SK-N-MC (cell line): Measurements from ENCODE around the gene WDR41.
"Not testable (repeated sequence)": the region's sequence is repeated elsewhere in the genome, so short reads cannot be mapped to it uniquely, and the experiment has no call there.

Experiments
- DNase-seq: peaks from one replicate; pipeline ENCODE4 v3.0.0-alpha.2; 2011; ENCODE audit warnings: low read depth, low spot score
- H3K27ac ChIP-seq: fragments of 200-600 bp; sonication (generic); 2 replicates; pipeline ENCODE4 v1.5.1; 2016; ENCODE audit warnings: mixed run types
- H3K36me3 ChIP-seq: fragments of 200-600 bp; sonication (generic); 2 replicates; pipeline ENCODE4 v1.6.1; 2017; ENCODE audit warnings: antibody characterized with exemption, low read length, mixed read lengths; ENCODE audit not compliant: insufficient read depth
- H3K4me3 ChIP-seq: fragments of 200-600 bp; sonication (generic); 2 replicates; pipeline ENCODE4 v1.5.1; 2016
- H3K9ac ChIP-seq: fragments of 200-600 bp; sonication (generic); 2 replicates; pipeline ENCODE4 v1.8.0; 2017; ENCODE audit warnings: mixed run types, mixed read lengths; ENCODE audit not compliant: insufficient read length
- H3K9me3 ChIP-seq: fragments of 200-600 bp; sonication (generic); 2 replicates; pipeline ENCODE4 v1.6.1; 2017; ENCODE audit warnings: low read depth, mild to moderate bottlenecking, antibody characterized with exemption, low read length, moderate library complexity, mixed read lengths
- EZH2 ChIP-seq: fragments of 200-600 bp; sonication (generic); IDR thresholded peaks from one replicate; pipeline ENCODE4 v1.6.1; 2017; ENCODE audit warnings: antibody characterized with exemption
- FOXP2 ChIP-seq: optimal IDR thresholded peaks from 2 replicates; pipeline ENCODE3; 2011; ENCODE audit warnings: mild to moderate bottlenecking, moderate library complexity; ENCODE audit not compliant: insufficient read depth; ENCODE audit errors: extremely low read length, control extremely low read depth
- POLR2AphosphoS5 ChIP-seq: IDR thresholded peaks from 2 replicates; pipeline ENCODE4 v1.6.1; 2012; ENCODE audit warnings: mild to moderate bottlenecking, low read depth, low read length, borderline replicate concordance

Gene WDR41, protein sequence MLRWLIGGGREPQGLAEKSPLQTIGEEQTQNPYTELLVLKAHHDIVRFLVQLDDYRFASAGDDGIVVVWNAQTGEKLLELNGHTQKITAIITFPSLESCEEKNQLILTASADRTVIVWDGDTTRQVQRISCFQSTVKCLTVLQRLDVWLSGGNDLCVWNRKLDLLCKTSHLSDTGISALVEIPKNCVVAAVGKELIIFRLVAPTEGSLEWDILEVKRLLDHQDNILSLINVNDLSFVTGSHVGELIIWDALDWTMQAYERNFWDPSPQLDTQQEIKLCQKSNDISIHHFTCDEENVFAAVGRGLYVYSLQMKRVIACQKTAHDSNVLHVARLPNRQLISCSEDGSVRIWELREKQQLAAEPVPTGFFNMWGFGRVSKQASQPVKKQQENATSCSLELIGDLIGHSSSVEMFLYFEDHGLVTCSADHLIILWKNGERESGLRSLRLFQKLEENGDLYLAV

GRCh38 chr5:77491783-77492652 lies at the start of gene WDR41:
WDR41 (minus strand) TSS chr5:77492316; CDS start chr5:77492220, 96 bp downstream.
- H3K9me3 ChIP-seq, result no peaks in the 10 kb centered on the region
- DNase-seq, result no peak
- TF ChIP-seq FOXP2, result peak; percentile 6
- no peak for TF ChIP-seq EZH2
- TF ChIP-seq POLR2AphosphoS5, result peak; percentile 62; the same call in 1 of the 2 replicates

DNA sequence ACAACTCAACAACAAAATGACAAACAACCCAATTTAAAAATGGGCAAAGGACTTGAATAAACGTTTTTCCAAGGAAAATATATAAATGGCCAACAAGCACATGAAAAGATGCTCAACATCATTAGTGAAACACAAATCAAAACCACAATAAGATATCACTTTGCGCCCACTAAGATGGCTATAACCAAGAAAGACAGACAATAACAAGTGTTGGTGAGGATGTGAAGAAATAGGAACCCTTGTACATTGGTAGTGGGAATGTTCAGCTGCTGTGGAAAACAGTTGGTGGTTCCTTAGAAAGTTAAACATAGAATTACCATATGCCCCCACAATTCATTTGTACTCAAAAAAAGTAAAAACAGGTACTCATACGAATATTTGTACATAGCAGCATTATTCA lies 39.2 kb upstream of the WDR41 start:
- Histone ChIP-seq H3K36me3 (no peaks in the 10 kb centered on the region), H3K27ac (no peak overlapping the region), H3K9ac (no peak overlapping the region), H3K9me3 (no peaks in the 10 kb centered on the region), H3K4me3 (no peak overlapping the region)
- no peak for DNase-seq
- TF ChIP-seq EZH2, result no peak
- no peak for TF ChIP-seq FOXP2
- no peak for TF ChIP-seq POLR2AphosphoS5

More at GRCh38 chr5:77491783-77492652, at the start of gene WDR41:
- Histone ChIP-seq H3K27ac (no peak within 1 kb of the TSS), H3K36me3 (no peaks in the 10 kb centered on the region), H3K4me3 (peak within 1 kb of the TSS; percentile 99), H3K9ac (peak within 1 kb of the TSS; percentile 85)

DNA sequence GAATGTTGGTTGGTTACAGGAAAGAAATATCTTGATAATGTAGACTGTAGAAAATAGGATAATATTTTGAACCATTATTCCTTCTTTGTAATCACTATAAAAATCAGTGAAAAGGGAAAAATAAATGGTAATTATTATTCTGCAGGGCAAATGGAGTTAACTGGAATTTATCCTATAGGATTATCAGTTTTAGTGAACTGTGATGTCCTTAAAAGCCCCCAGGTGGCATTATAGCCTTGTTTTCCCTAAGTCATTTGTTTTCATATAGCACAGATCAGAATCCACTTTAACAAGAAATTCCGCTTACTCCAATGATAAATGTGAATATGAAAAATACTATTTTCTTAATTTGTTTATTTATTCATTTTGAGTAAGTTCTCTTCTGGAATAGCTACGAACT lies 26.2 kb upstream of the WDR41 start:
- no peaks in the 10 kb centered on the region for H3K36me3 ChIP-seq
- H3K4me3 ChIP-seq, result no peak overlapping the region
- H3K9me3 ChIP-seq, result no peaks in the 10 kb centered on the region
- TF ChIP-seq FOXP2, result no peak
- no peak for TF ChIP-seq EZH2
- TF ChIP-seq POLR2AphosphoS5, result no peak
- H3K27ac ChIP-seq, result no peak overlapping the region
- H3K9ac ChIP-seq, result no peak overlapping the region
- DNase-seq, result peak; percentile 3

DNA sequence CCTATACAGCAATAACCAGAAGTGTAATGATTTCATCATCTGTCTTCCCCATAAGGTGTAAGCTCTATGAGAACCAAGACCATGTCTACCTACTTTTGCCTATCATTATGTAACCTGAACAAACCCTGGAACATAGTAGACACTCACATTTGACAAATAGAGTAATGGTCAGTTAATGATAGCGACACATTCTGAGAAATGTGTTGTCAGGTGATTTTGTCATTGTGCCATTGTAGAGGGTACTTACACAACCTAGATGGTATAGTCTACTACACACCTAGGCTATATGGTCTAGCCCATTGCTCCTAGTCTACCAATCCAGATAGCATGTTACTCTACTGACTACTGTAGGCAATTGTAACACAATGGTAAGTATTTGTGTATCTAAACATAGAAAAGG lies 22.3 kb upstream of the WDR41 start:
- no peak for TF ChIP-seq EZH2
- Histone ChIP-seq H3K9me3 (no peaks in the 10 kb centered on the region), H3K36me3 (no peaks in the 10 kb centered on the region), H3K27ac (no peak overlapping the region), H3K4me3 (no peak overlapping the region), H3K9ac (no peak overlapping the region)
- DNase-seq, result no peak

DNA sequence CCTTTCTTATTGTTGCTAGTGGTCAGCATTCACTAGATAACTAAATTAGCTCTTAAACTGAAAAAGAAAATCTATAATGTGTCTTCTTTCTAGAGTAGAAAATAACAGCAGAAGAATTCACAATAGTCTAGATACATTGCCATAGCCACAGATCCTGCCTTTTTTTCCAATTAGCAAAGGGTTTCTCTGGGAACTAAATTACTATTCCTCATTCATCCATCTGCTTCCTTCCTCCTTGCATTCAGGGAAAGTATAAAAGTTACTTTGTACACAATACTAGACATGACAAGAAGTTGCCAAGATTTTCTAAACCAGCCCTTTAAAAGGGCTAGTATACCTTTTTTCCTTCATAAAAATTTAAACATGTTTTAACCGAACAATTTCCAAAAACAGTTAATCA lies 21.2 kb upstream of the WDR41 start:
- Histone ChIP-seq H3K36me3 (no peaks in the 10 kb centered on the region), H3K9me3 (no peaks in the 10 kb centered on the region), H3K4me3 (no peak overlapping the region), H3K27ac (no peak overlapping the region), H3K9ac (no peak overlapping the region)
- TF ChIP-seq FOXP2, result no peak
- TF ChIP-seq POLR2AphosphoS5, result no peak
- TF ChIP-seq EZH2, result no peak
- no peak for DNase-seq

GRCh38 chr5:77501132-77501531 lies 9.0 kb upstream of the WDR41 start:
- H3K36me3 ChIP-seq, H3K9ac ChIP-seq, H3K27ac ChIP-seq, H3K4me3 ChIP-seq, H3K9me3 ChIP-seq, DNase-seq: not testable (repeated sequence)

DNA sequence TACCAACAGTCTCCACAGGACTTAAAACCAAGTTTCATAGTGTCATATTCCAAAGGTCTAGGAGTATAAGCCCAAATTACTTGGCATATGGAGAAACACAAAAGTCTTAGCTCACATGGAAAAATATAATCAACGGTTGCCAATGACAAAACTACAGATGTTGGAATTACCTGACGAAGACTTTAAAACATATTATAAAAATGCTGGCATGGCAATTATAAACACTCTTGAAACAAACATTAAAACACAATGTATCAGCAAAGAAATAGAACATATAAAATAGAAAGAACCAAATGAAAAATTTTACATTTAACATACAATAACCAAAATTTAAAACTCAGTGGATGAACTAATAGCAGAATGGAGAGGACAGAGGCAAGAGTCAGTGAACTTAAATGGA lies 7.9 kb upstream of the WDR41 start:
- TF ChIP-seq POLR2AphosphoS5 (no peak), EZH2 (no peak), FOXP2 (no peak)
- Histone ChIP-seq H3K36me3 (no peaks in the 10 kb centered on the region), H3K4me3 (no peak overlapping the region)

DNA sequence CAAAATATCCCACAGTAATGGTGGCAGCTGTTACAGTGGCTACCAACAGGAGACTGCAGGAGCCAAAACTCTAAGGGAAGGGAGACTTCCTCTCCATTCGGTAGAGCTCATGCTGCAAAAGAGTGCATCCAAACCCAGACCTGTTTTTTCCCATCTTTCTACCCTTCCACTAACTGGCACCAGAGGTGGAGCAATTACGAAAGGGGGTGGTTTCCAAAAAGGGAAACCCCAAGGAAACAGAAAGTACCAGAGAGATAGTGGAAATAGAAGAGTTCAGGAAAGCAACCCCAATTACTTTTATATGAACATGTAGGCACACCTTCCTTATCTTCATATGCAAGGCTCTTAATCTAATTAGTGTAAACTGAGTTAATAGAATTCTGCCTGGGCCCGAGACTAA lies 7.3 kb upstream of the WDR41 start:
- Histone ChIP-seq H3K9me3 (no peaks in the 10 kb centered on the region), H3K27ac (no peak overlapping the region), H3K36me3 (no peaks in the 10 kb centered on the region), H3K9ac (no peak overlapping the region), H3K4me3 (no peak overlapping the region)
- DNase-seq, result no peak
- TF ChIP-seq EZH2 (no peak), POLR2AphosphoS5 (no peak), FOXP2 (no peak)

More for the DNA sequence above, 7.9 kb upstream of the WDR41 start:
- DNase-seq, result no peak
- no peak overlapping the region for H3K9ac ChIP-seq
- no peaks in the 10 kb centered on the region for H3K9me3 ChIP-seq
- H3K27ac ChIP-seq, result no peak overlapping the region
